ENCODE results near the gene CTNNBIP1.

GRCh38 chr1:9808459-9808858, 101.6 kb downstream of the CTNNBIP1 start:
- TF ChIP-seq CTCF (IDR thresholded peaks at IDR 0.05) (no peak), EP300 (IDR thresholded peaks at IDR 0.05) (no peak), POLR2A (IDR thresholded peaks at IDR 0.05; ENCODE audit: low read depth) (no peak), POLR2AphosphoS5 (IDR thresholded peaks at IDR 0.05) (no peak)

Measured in esophagus muscularis mucosa (tissue), 4 donors.